GM10266 (cell line): ENCODE measurements around the gene PARK7.

Experiments
- DNase-seq: peaks from one replicate; pipeline ENCODE4 v3.0.0; 2012; ENCODE audit errors: extremely low spot score
- TF ChIP-seq, protein P1 (sequence below): IDR thresholded peaks from 2 replicates; pipeline ENCODE4 v1.5.1; 2012; ENCODE audit warnings: mild to moderate bottlenecking, low read depth; ENCODE audit not compliant: control insufficient read depth, insufficient read depth; ENCODE audit errors: missing control alignments

PARK7 gene

DNA sequence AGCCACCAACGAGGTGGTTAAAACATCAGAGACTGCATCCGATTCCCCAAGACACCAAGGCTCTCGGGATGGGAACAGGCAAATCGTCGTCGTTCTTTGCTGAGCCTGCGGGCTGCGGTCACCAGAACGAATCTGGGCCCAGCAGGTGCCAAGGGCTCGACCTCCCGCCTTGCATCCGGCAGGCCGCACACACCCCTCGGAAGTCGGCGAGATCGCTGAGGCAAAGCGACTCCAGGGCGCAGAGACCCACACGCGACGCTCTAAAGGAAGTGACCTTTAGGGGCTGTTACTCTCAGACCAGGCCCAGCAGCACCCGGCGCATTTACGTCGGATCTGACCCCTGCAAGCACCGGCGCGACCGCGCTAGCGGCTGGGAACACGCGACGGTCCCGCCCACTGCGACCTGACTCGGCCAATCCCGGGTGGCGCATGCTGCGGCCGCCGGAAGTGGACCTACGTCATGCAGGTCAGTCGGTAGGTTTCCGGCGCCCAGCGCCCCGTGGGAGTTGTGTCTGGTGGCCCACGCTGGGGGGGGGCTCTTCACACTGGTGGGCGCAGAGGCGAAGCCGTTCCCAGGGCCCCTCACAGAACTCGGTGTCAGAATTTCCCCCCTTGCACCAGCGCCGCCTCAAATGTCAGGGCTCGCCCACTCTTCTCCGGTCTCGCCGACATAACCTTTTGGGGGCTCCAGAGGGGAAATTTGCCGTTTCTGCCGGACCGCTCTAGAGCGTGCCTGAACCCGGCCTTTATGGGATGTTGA is 7.5 kb upstream of the PARK7 start:
- TF ChIP-seq, protein P1, sequence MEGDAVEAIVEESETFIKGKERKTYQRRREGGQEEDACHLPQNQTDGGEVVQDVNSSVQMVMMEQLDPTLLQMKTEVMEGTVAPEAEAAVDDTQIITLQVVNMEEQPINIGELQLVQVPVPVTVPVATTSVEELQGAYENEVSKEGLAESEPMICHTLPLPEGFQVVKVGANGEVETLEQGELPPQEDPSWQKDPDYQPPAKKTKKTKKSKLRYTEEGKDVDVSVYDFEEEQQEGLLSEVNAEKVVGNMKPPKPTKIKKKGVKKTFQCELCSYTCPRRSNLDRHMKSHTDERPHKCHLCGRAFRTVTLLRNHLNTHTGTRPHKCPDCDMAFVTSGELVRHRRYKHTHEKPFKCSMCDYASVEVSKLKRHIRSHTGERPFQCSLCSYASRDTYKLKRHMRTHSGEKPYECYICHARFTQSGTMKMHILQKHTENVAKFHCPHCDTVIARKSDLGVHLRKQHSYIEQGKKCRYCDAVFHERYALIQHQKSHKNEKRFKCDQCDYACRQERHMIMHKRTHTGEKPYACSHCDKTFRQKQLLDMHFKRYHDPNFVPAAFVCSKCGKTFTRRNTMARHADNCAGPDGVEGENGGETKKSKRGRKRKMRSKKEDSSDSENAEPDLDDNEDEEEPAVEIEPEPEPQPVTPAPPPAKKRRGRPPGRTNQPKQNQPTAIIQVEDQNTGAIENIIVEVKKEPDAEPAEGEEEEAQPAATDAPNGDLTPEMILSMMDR, result no peak
- DNase-seq, result peak; percentile 95

DNA sequence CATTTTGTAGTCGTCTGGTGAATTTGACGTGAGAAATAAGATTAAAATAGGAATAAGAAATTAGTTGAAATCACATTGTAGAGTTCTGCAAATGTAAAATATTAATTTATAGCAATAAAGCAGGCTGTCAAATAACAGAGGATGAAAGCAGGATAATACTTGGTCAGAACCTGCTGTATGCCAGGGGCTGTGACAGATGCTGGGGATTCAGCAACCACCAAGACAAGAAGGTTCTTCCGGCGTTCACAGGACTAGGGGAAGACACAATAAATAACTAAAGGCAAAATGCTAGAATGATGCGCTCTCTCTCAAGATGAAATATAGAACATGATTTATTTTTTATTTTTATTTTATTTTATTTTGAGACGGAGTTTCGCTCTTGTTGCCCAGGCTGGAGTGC is 6.8 kb upstream of the PARK7 start:
- DNase-seq, result peak; percentile 28
- TF ChIP-seq, protein P1, result no peak

- no peak for DNase-seq
- TF ChIP-seq, protein P1, result no peak
These were observed 5.1 kb upstream of the PARK7 start for GRCh38 chr1:7956218-7957032.

GRCh38 chr1:7960165-7960564 is 1.3 kb upstream of the PARK7 start:
- no peak for DNase-seq
- TF ChIP-seq, protein P1, result no peak

DNA sequence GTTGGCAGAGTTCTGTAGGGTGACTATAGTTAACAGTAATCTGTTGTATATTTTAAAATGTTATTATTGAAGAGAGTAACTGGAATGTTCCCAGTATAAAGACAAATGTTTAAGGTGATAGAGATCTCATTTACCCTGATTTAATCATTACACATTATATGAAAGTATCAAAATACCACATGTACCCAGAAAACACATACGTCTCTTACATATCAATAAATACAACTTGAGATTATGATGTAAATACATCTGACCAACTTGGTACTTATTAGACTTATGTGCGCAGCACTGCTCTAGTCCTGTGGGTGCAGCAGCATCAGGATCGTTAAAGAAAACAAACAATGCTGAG is 670 bp upstream of the PARK7 start:
- TF ChIP-seq, protein P1, result no peak
- no peak for DNase-seq

DNA sequence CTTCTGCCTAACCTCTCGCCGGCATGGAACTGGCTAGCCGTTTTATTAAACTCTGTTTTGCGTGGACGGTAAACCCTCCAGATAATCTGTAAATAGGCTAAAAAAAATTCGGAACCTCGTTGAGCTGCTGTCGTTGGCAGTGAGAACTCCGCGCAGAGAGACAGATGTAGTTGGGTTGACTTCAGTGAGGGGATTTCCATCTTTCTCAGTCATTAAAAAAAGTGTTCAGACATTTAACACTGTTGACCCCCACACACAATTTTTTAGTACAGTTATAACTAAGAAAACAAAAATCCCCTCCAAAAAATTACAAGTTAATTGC is 464 bp downstream of the PARK7 start:
- DNase-seq, result peak; percentile 62

More for the DNA sequence above, 464 bp downstream of the PARK7 start:
- TF ChIP-seq, protein P1, result no peak
